Astrocyte (in vitro differentiated cells and primary cell): Measurements from ENCODE around the gene NTN4. TPM values are rescaled to one million over a fixed set of nuclear protein-coding genes. Genes with fewer than 3 reads are reported as not detected.
"Not testable (repeated sequence)": the region's sequence is repeated elsewhere in the genome, so short reads cannot be mapped to it uniquely, and the experiment has no call there.

Source experiments
- DNase-seq: peaks from one replicate; pipeline ENCODE4 v3.0.0-alpha.2; 2010; ENCODE audit warnings: low read depth
- FAIRE-seq: peaks from 2 replicates; lab custom pipeline; 2011; peaks lifted over from hg19 to GRCh38; lab: Jason Lieb, UNC
- H2AFZ ChIP-seq: 2 replicates; pipeline ENCODE4 v1.6.0; 2012; ENCODE audit warnings: low read depth, low read length, inconsistent platforms
- H3K27ac ChIP-seq: 2 replicates; pipeline ENCODE4 v1.5.1; 2011; ENCODE audit warnings: low read depth, low read length, inconsistent platforms
- H3K27me3 ChIP-seq: 2 replicates; pipeline ENCODE4 v1.6.0; 2011; ENCODE audit warnings: low read length, inconsistent platforms; ENCODE audit not compliant: insufficient read depth
- H3K36me3 ChIP-seq: 2 replicates; pipeline ENCODE4 v1.5.1; 2011; ENCODE audit warnings: low read length, inconsistent platforms; ENCODE audit not compliant: insufficient read depth
- H3K4me1 ChIP-seq: 2 replicates; pipeline ENCODE4 v1.5.1; 2011; ENCODE audit warnings: low read length, inconsistent platforms; ENCODE audit not compliant: insufficient read depth
- H3K4me2 ChIP-seq: 2 replicates; pipeline ENCODE4 v1.6.0; 2012; ENCODE audit warnings: low read length, inconsistent platforms
- H3K4me3 ChIP-seq: 2 replicates; pipeline ENCODE4 v1.5.1; 2011; ENCODE audit warnings: low read depth, mild to moderate bottlenecking, low read length, inconsistent platforms; ENCODE audit not compliant: insufficient read depth
- H3K79me2 ChIP-seq: 2 replicates; pipeline ENCODE4 v1.6.0; 2012; ENCODE audit warnings: mild to moderate bottlenecking, low read length, inconsistent platforms; ENCODE audit not compliant: insufficient read depth
- H3K9ac ChIP-seq: 2 replicates; pipeline ENCODE4 v1.6.0; 2012; ENCODE audit warnings: mild to moderate bottlenecking, low read length, inconsistent platforms
- H3K9me3 ChIP-seq: 2 replicates; pipeline ENCODE4 v1.5.1; 2012; ENCODE audit warnings: low read depth, mild to moderate bottlenecking, low read length, inconsistent platforms; ENCODE audit not compliant: insufficient read depth
- H4K20me1 ChIP-seq: 2 replicates; pipeline ENCODE4 v1.6.0; 2012; ENCODE audit warnings: low read length, inconsistent platforms; ENCODE audit not compliant: insufficient read depth
- H3K27ac Mint-ChIP-seq: one replicate; pipeline ENCODE4 v1.8.0; 2021; ENCODE audit warnings: mild to moderate bottlenecking, mixed read lengths; ENCODE audit not compliant: unreplicated experiment
- H3K27me3 Mint-ChIP-seq: one replicate; pipeline ENCODE4 v1.8.0; 2021; ENCODE audit warnings: low read depth, mixed read lengths; ENCODE audit not compliant: unreplicated experiment
- H3K36me3 Mint-ChIP-seq: one replicate; pipeline ENCODE4 v1.8.0; 2021; ENCODE audit warnings: low read depth, mixed read lengths; ENCODE audit not compliant: unreplicated experiment
- H3K4me1 Mint-ChIP-seq: one replicate; pipeline ENCODE4 v1.8.0; 2021; ENCODE audit warnings: low read depth, mixed read lengths; ENCODE audit not compliant: unreplicated experiment
- H3K4me3 Mint-ChIP-seq: one replicate; pipeline ENCODE4 v1.8.0; 2021; ENCODE audit warnings: mild to moderate bottlenecking, moderate library complexity, mixed read lengths; ENCODE audit not compliant: unreplicated experiment
- H3K9me3 Mint-ChIP-seq: one replicate; pipeline ENCODE4 v1.8.0; 2021; ENCODE audit warnings: mild to moderate bottlenecking, mixed read lengths; ENCODE audit not compliant: unreplicated experiment
- CTCF ChIP-seq: IDR thresholded peaks from 2 replicates; pipeline ENCODE4 v1.5.1; 2011; ENCODE audit warnings: low read depth, mild to moderate bottlenecking, inconsistent platforms, low read length, moderate library complexity; ENCODE audit not compliant: insufficient read depth
- EZH2 ChIP-seq: IDR thresholded peaks from 2 replicates; pipeline ENCODE4 v1.6.1; 2012; ENCODE audit warnings: mild to moderate bottlenecking, low read length, inconsistent platforms; ENCODE audit not compliant: insufficient read depth
- total RNA-seq: library from RNA; stranded (reverse); gene quantifications from 2 replicates; pipeline ENCODE4 v1.2.1, GENCODE V29; 2021

Gene NTN4
- total RNA-seq, 1 donor from 2014 or later: 28.9 TPM

- H3K4me1 Mint-ChIP-seq: no peaks in the 10 kb centered on the region
- Histone ChIP-seq H3K27me3 (no peaks in the 10 kb centered on the region), H3K79me2 (no peaks in the 10 kb centered on the region), H3K4me2 (no peak overlapping the region), H3K4me3 (no peak overlapping the region), H3K9ac (no peak overlapping the region), H3K27ac (no peak overlapping the region), H2AFZ (no peak overlapping the region), H3K4me1 (no peaks in the 10 kb centered on the region), H4K20me1 (no peaks in the 10 kb centered on the region), H3K36me3 (peaks cover 7% of the 10 kb centered on the region), H3K9me3 (no peaks in the 10 kb centered on the region)
- H3K4me3 Mint-ChIP-seq: no peak overlapping the region
- no peaks in the 10 kb centered on the region for H3K36me3 Mint-ChIP-seq
- TF ChIP-seq EZH2 (no peak), CTCF (no peak)
- no peak overlapping the region for H3K27ac Mint-ChIP-seq
- FAIRE-seq (no peak), DNase-seq (no peak)
- H3K27me3 Mint-ChIP-seq: no peaks in the 10 kb centered on the region
- no peaks in the 10 kb centered on the region for H3K9me3 Mint-ChIP-seq
Measured at GRCh38 chr12:95739561-95740313, 50.8 kb downstream of the NTN4 start.

DNA sequence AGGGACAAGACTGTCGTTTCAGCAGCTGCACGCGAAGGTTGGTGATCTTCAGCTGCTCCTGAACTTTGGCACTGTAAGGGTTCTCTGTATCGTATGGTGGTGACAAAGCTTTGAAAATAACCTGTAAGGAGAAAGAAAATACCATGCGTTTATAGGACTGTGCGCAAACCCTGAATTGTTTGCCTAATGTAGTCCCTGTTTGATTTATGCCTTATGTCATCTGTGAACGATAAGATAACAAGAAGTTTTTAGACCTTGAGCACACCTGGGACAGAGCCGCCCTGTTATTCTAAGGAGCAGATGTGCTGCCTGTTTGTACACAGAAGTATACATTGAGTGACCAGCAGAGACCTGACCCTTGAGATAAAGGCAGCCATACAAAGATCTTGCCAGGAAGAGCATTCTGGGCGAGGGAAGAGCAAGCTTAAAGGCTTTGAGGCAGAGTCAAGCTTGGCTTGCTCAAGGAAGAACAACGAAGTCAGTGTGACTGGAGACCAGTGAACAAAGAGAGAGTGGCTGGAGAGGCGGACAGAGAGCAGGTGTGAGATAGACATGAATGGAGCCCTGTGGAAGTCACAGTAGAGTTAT, 52.4 kb downstream of the NTN4 start:
- no peak for FAIRE-seq
- peaks cover 2% of the 10 kb centered on the region for H3K4me1 Mint-ChIP-seq
- H3K27ac Mint-ChIP-seq: no peak overlapping the region
- H3K79me2 ChIP-seq: no peaks in the 10 kb centered on the region
- H3K4me3 ChIP-seq: no peak overlapping the region
- DNase-seq: no peak
- H3K27me3 Mint-ChIP-seq: no peaks in the 10 kb centered on the region
- H3K4me2 ChIP-seq: no peak overlapping the region
- H3K4me3 Mint-ChIP-seq: no peak overlapping the region
- TF ChIP-seq EZH2: no peak
- no peak for TF ChIP-seq CTCF
- no peaks in the 10 kb centered on the region for H4K20me1 ChIP-seq
- no peaks in the 10 kb centered on the region for H3K9me3 Mint-ChIP-seq
- peaks cover 7% of the 10 kb centered on the region for H3K36me3 ChIP-seq
- H3K4me1 ChIP-seq: no peaks in the 10 kb centered on the region
- no peak overlapping the region for H3K27ac ChIP-seq
- no peak overlapping the region for H3K9ac ChIP-seq
- H3K36me3 Mint-ChIP-seq: no peaks in the 10 kb centered on the region
- no peak overlapping the region for H2AFZ ChIP-seq
- no peaks in the 10 kb centered on the region for H3K27me3 ChIP-seq
- H3K9me3 ChIP-seq: no peaks in the 10 kb centered on the region

DNA sequence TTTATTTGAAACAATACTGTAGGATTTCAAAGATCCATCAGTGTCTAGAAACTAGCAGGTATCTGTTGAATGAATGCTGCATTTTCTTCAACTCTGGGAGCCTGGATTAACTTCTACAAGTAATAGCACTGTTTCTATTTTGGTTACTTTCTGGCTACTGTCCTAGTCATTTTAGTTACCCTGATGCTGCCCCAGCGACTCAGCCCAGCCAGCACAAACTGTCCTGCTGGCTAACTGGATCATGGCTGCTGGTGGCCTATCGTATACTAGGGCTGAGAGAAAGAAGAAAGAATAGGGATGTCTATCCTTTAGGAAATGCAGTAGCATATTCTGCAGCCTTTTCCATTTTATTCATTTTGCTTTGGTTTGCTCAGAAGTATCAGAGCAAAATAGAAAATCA, 53.9 kb downstream of the NTN4 start:
- TF ChIP-seq EZH2 (no peak), CTCF (no peak)
- no peak overlapping the region for H3K27ac Mint-ChIP-seq
- no peak overlapping the region for H3K4me3 ChIP-seq
- no peak overlapping the region for H2AFZ ChIP-seq
- H3K4me3 Mint-ChIP-seq: no peak overlapping the region
- H3K9me3 ChIP-seq: no peaks in the 10 kb centered on the region
- H3K79me2 ChIP-seq: no peaks in the 10 kb centered on the region
- H3K9ac ChIP-seq: no peak overlapping the region
- no peaks in the 10 kb centered on the region for H4K20me1 ChIP-seq
- H3K36me3 Mint-ChIP-seq: no peaks in the 10 kb centered on the region
- peaks cover 7% of the 10 kb centered on the region for H3K36me3 ChIP-seq
- no peaks in the 10 kb centered on the region for H3K27me3 ChIP-seq
- DNase-seq: no peak
- no peaks in the 10 kb centered on the region for H3K9me3 Mint-ChIP-seq
- H3K4me2 ChIP-seq: no peak overlapping the region
- no peaks in the 10 kb centered on the region for H3K27me3 Mint-ChIP-seq
- peaks cover 5% of the 10 kb centered on the region for H3K4me1 Mint-ChIP-seq
- no peaks in the 10 kb centered on the region for H3K4me1 ChIP-seq
- FAIRE-seq: no peak
- no peak overlapping the region for H3K27ac ChIP-seq

DNA sequence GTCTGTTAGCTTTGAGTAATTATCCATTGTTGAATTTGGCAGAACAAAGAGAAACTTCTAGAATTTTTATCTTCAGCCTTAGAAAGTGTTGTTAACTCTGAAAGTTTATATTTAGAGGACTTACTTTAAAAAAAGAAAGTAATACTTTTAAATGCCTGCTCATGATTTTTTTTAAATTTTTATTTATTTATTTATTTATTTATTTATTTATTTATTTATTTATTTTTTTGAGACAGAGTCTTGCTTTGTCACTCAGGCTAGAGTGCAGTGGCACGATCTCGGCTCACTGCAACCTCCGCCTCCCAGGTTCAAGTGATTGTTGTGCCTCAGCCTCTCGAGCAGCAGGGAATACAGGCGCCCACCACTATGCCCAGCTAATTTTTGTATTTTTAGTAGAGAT, 54.8 kb downstream of the NTN4 start:
- not testable (repeated sequence) for H3K9me3 Mint-ChIP-seq, H3K79me2 ChIP-seq, H3K4me3 Mint-ChIP-seq, H3K36me3 ChIP-seq, H3K27ac Mint-ChIP-seq, H3K4me1 ChIP-seq, H3K36me3 Mint-ChIP-seq, DNase-seq, H3K27me3 Mint-ChIP-seq, H3K27me3 ChIP-seq, H4K20me1 ChIP-seq, H2AFZ ChIP-seq, H3K9me3 ChIP-seq, H3K4me3 ChIP-seq, H3K9ac ChIP-seq, H3K4me2 ChIP-seq, H3K4me1 Mint-ChIP-seq, FAIRE-seq, H3K27ac ChIP-seq
